ENCODE measurements around the gene CIDEB. TPM values are rescaled to one million over a fixed set of nuclear protein-coding genes. Genes with fewer than 3 reads are reported as not detected.

The CIDEB gene
- polyA plus RNA-seq, 1 donor from 2014 or later: 19.2 TPM

DNA sequence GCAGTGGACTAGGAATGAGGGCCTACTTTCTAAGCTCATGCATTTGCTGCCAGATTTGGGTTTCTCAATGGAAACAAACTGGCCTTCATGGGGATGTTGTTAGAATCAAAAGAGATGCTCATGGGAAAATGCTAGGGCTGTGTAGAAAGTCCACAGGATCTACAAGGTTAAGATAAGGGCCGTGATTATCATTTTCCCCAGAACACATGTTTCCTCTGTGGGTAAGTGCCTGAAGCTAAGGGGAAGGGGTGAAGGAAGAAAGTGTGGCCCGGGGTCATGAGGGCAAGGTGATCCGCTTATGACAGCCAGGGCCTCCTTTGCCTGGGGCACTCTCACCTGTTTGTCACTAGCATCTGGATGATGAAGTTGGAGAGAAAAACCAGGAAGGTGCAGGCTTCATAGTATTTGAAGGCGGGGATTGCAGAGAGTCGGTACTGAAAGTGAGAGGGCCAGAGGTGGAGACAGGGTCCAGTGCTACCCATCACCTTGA is 17.3 kb upstream of the CIDEB start:
- H3K27me3 Mint-ChIP-seq: peaks cover 3% of the 10 kb centered on the region
- H3K36me3 Mint-ChIP-seq: no peaks in the 10 kb centered on the region
- H3K27ac Mint-ChIP-seq: peak overlapping the region in 1 of 3 donors; percentile 7
- H3K4me3 Mint-ChIP-seq: no peak overlapping the region
- H3K4me1 Mint-ChIP-seq: peaks cover 0 to 4% (median 3%) of the 10 kb centered on the region in 3 donors
- H3K9me3 Mint-ChIP-seq: no peaks in the 10 kb centered on the region

- no peaks in the 10 kb centered on the region for H3K9me3 Mint-ChIP-seq
- H3K4me3 Mint-ChIP-seq: no peak overlapping the region
- H3K27ac Mint-ChIP-seq: no peak overlapping the region
- H3K4me1 Mint-ChIP-seq: peaks cover 0 to 4% (median 3%) of the 10 kb centered on the region in 3 donors
- H3K36me3 Mint-ChIP-seq: no peaks in the 10 kb centered on the region
- H3K27me3 Mint-ChIP-seq: peaks cover 3% of the 10 kb centered on the region
These were observed 16.2 kb upstream of the CIDEB start for GRCh38 chr14:24324024-24324423.

DNA sequence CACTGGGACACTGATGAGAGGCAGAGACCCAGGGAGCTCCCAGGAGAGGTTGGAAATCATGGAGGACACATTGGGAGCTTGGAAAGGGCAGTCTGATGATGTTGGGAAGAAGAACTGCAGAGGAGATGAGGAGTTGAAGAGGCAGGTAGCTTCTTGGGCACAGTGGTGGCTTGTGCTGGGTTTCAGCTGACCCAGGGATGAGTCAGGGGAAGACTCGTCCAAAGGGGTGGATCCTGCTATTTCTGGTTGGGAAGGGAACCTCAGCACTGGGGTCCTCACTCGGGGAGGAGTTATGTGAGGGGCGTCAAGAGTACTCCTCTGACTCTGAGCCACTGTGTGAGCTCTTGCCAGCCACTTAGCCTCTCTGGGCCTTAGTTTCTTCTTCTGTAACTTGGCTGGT is 15.6 kb upstream of the CIDEB start:
- Mint-ChIP-seq H3K36me3 (no peaks in the 10 kb centered on the region), H3K9me3 (no peaks in the 10 kb centered on the region), H3K4me3 (no peak overlapping the region), H3K27ac (no peak overlapping the region), H3K4me1 (peaks cover 0 to 4% (median 2%) of the 10 kb centered on the region in 3 donors), H3K27me3 (peaks cover 3% of the 10 kb centered on the region)

DNA sequence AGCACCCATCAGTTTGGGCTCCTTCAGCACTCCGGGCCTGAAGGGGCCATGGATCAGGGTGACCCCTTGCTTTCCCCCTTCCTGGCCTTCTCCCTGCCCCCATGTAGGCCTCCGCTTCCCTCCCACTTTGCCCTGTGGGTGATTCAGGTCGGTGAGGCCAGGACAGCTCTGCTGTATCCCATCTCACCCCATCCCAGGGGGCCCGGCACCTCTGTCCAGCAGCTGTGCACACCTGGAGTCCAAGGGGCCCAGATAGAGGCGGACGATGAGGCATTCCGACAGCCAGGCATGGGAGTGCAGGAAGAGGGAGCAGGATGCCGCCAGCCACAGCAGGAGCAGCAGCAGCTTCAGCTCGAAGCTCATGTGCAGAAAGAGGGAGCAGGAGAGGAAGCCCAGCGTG is 14.9 kb upstream of the CIDEB start:
- Mint-ChIP-seq H3K9me3 (no peaks in the 10 kb centered on the region), H3K4me1 (peaks cover 0 to 4% (median 0%) of the 10 kb centered on the region in 3 donors), H3K27ac (peak overlapping the region in 1 of 3 donors; percentile 74), H3K4me3 (no peak overlapping the region), H3K27me3 (peaks cover 3% of the 10 kb centered on the region), H3K36me3 (no peaks in the 10 kb centered on the region)

DNA sequence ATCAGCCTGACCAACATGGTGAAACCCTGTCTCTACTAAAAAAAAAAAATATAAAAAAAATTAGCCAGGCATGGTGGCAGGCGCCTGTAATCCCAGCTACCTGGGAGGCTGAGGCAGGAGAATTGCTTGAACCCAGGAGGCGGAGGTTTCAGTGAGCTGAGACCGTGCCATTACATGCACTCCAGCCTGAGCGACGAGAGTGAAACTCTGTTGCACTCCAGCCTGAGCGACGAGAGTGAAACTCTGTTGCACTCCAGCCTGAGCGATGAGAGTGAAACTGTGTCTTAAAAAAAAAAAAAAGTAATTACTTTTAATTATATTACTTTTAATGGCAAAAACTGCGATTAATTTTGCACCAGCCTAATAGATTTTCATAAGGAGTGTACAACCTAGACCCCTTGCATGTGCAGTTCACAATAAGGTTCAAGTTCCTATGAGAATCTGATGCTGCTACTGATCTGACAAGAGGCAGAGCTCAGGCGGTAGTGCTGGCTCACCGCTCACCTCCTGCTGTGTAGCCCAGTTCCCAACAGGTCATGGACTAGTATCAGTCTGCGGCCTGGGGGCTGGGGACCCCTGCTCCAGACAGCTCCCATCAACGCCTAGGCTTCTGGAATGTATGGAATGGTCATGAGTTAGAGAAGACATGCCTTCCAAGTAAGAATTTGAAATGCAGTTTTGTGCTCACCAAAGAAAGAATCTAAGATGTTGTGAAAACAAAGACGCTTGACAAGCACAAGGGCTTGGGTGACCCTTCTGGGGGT is 13.6 kb upstream of the CIDEB start:
- Mint-ChIP-seq H3K27me3 (no peaks in the 10 kb centered on the region), H3K36me3 (no peaks in the 10 kb centered on the region), H3K4me1 (peaks cover 0 to 2% (median 0%) of the 10 kb centered on the region in 3 donors), H3K4me3 (no peak overlapping the region), H3K9me3 (no peaks in the 10 kb centered on the region), H3K27ac (no peak overlapping the region)

- peaks cover 1 to 20% (median 14%) of the 10 kb centered on the region in 3 donors for H3K4me1 Mint-ChIP-seq
- no peak overlapping the region for H3K4me3 Mint-ChIP-seq
- no peaks in the 10 kb centered on the region for H3K27me3 Mint-ChIP-seq
- H3K9me3 Mint-ChIP-seq: no peaks in the 10 kb centered on the region
- no peaks in the 10 kb centered on the region for H3K36me3 Mint-ChIP-seq
- H3K27ac Mint-ChIP-seq: no peak overlapping the region
These were observed 9.6 kb upstream of the CIDEB start for GRCh38 chr14:24317141-24317928.

GRCh38 chr14:24316597-24316950 is 8.8 kb upstream of the CIDEB start:
- no peak overlapping the region for H3K4me3 Mint-ChIP-seq
- H3K4me1 Mint-ChIP-seq: peaks cover 4 to 28% (median 21%) of the 10 kb centered on the region in 3 donors

DNA sequence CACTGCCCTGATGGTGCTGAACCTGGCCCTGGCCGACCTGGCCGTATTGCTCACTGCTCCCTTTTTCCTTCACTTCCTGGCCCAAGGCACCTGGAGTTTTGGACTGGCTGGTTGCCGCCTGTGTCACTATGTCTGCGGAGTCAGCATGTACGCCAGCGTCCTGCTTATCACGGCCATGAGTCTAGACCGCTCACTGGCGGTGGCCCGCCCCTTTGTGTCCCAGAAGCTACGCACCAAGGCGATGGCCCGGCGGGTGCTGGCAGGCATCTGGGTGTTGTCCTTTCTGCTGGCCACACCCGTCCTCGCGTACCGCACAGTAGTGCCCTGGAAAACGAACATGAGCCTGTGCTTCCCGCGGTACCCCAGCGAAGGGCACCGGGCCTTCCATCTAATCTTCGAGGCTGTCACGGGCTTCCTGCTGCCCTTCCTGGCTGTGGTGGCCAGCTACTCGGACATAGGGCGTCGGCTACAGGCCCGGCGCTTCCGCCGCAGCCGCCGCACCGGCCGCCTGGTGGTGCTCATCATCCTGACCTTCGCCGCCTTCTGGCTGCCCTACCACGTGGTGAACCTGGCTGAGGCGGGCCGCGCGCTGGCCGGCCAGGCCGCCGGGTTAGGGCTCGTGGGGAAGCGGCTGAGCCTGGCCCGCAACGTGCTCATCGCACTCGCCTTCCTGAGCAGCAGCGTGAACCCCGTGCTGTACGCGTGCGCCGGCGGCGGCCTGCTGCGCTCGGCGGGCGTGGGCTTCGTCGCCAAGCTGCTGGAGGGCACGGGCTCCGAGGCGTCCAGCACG is 8.2 kb upstream of the CIDEB start:
- Mint-ChIP-seq H3K27me3 (no peaks in the 10 kb centered on the region), H3K9me3 (no peaks in the 10 kb centered on the region), H3K4me3 (no peak overlapping the region), H3K27ac (peak overlapping the region in 1 of 3 donors; percentile 88), H3K4me1 (peaks cover 4 to 28% (median 21%) of the 10 kb centered on the region in 3 donors), H3K36me3 (no peaks in the 10 kb centered on the region)

More at GRCh38 chr14:24316597-24316950, 8.8 kb upstream of the CIDEB start:
- Mint-ChIP-seq H3K9me3 (no peaks in the 10 kb centered on the region), H3K36me3 (no peaks in the 10 kb centered on the region), H3K27ac (no peak overlapping the region), H3K27me3 (no peaks in the 10 kb centered on the region)

- peak overlapping the region in 1 of 4 donors; percentile 56 for H3K4me3 Mint-ChIP-seq
- peaks cover 4 to 29% (median 23%) of the 10 kb centered on the region in 3 donors for H3K4me1 Mint-ChIP-seq
- H3K9me3 Mint-ChIP-seq: no peaks in the 10 kb centered on the region
- no peaks in the 10 kb centered on the region for H3K27me3 Mint-ChIP-seq
- no peaks in the 10 kb centered on the region for H3K36me3 Mint-ChIP-seq
- peak overlapping the region in 1 of 3 donors; percentile 88 for H3K27ac Mint-ChIP-seq
These were observed 7.5 kb upstream of the CIDEB start for GRCh38 chr14:24315243-24315806.

DNA sequence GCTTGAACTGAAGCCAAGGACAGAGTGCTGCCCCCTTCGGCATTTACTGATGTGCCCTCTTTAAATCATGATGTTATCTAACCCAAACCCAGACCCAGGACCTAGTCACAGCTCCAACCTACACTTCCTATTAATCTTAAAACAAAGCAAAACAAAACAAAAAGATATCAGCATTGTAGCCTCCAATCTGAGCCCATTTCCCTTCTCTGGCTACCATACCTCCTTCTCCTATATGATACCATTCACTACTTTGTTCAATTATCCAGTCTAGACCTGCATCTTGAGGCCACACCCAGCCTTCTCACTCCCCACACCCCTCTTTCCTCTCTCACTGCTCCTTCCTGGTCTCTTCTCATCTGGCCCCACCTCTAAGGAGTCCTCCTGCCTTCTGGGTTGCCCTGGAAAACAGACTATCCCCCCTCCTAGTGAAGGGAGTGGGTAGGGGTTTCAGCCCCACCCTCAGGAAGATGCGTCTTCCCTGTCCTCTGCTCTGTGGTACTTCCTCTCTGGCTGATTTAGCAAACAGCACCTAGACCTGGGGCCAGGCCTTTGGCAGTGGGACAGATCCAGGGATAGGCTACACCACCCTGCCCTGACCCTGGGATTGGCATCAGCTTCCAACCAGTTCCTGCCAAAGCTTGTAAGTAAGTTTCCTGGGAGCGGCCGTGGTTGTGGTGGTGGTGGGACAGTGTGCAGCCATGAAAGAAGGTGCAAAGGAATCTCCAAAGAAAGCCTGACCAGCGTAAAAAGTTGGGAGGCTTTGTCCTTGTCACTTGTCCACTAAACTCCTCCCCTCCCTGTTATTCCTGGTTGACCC is 6.8 kb upstream of the CIDEB start:
- no peaks in the 10 kb centered on the region for H3K27me3 Mint-ChIP-seq
- peak overlapping the region in 3 of 4 donors; percentile 13 to 56 (median 31) for H3K4me3 Mint-ChIP-seq

DNA sequence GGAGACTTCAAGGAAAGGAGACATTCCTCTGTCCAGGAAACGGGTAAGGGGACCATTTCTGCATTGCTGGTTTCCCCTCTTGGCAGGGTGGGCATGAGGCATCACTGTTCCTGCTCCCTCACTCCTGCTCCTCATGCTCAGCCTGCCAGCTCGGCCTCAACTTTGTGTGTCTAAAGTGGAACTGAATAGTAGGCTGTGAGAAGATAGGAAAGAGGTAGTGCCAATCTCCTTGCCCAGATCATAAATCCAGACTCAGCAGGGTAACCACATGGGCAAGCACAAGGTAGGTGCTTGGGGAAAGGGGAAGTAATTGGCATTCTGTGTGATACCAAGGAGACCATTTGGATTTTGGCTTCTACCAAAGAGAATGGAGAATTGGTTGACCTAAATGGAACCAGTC is 6.1 kb upstream of the CIDEB start:
- Mint-ChIP-seq H3K9me3 (no peaks in the 10 kb centered on the region), H3K4me1 (peaks cover 11 to 38% (median 29%) of the 10 kb centered on the region in 3 donors), H3K27ac (peak overlapping the region in 2 of 3 donors; percentile 27 to 79), H3K27me3 (no peaks in the 10 kb centered on the region), H3K4me3 (peak overlapping the region in 3 of 4 donors; percentile 6 to 28 (median 13)), H3K36me3 (no peaks in the 10 kb centered on the region)

More for the DNA sequence above, 6.8 kb upstream of the CIDEB start:
- Mint-ChIP-seq H3K9me3 (no peaks in the 10 kb centered on the region), H3K27ac (peak overlapping the region; percentile 27 to 90 (median 34)), H3K36me3 (no peaks in the 10 kb centered on the region), H3K4me1 (peaks cover 4 to 34% (median 27%) of the 10 kb centered on the region in 3 donors)

GRCh38 chr14:24312736-24313507 is 5.1 kb upstream of the CIDEB start:
- H3K4me3 Mint-ChIP-seq: peak overlapping the region; percentile 9 to 82 (median 71)
- H3K4me1 Mint-ChIP-seq: peaks cover 19 to 43% (median 34%) of the 10 kb centered on the region in 3 donors
- no peaks in the 10 kb centered on the region for H3K36me3 Mint-ChIP-seq
- no peaks in the 10 kb centered on the region for H3K27me3 Mint-ChIP-seq
- H3K27ac Mint-ChIP-seq: peak overlapping the region; percentile 27 to 79 (median 76)
- no peaks in the 10 kb centered on the region for H3K9me3 Mint-ChIP-seq

Data from IgD-negative memory B cell (primary cell).